Fibroblast of pulmonary artery (primary cell): ENCODE results near the gene CNTFR.

Experiments used
- DNase-seq: peaks from one replicate; pipeline ENCODE4 v3.0.0-alpha.2; 2010; ENCODE audit warnings: low read depth
- H3K4me3 ChIP-seq: replicated peaks from 2 replicates; pipeline ENCODE4 v1.5.1; 2011; ENCODE audit warnings: low read depth, mild to moderate bottlenecking, control low read depth, low read length, moderate library complexity
- TF ChIP-seq, protein P1 (sequence below): IDR thresholded peaks from 2 replicates; pipeline ENCODE4 v1.5.1; 2011; ENCODE audit warnings: mild to moderate bottlenecking, control low read depth, low read length, inconsistent platforms; ENCODE audit errors: missing control alignments

Gene CNTFR

DNA sequence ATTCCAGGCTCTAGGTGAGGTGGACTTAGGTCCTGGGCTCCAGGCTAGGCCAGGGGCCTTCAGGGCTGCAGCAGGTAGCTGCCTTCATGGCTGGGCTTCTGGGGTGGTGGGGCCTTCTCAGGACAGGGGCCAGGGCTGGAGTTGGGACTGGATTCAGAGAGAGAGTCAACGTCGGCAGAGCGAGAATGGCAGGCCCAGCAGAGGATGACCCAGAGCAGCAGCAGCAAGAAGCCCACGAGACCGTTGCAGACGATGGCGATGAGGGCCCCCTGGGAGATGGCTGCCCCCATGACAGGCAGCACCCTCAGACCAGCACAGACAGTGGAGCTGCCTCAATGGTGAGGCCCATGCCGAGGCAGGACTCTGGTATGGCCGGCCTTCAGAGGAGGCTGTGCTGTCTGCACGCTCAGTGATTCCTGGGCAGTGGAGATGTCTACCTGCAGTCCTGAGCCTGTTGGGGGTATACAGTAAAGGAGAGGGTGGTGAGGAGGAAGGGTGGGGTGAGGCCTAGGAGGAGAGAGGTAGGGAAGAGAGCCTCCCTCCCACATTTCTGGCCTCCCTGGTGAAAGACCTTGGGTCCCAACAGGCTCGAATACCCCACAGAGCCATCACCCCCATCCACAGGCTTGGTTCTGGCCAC is 68.0 kb downstream of the CNTFR start:
- DNase-seq, result no peak
- TF ChIP-seq, protein P1, sequence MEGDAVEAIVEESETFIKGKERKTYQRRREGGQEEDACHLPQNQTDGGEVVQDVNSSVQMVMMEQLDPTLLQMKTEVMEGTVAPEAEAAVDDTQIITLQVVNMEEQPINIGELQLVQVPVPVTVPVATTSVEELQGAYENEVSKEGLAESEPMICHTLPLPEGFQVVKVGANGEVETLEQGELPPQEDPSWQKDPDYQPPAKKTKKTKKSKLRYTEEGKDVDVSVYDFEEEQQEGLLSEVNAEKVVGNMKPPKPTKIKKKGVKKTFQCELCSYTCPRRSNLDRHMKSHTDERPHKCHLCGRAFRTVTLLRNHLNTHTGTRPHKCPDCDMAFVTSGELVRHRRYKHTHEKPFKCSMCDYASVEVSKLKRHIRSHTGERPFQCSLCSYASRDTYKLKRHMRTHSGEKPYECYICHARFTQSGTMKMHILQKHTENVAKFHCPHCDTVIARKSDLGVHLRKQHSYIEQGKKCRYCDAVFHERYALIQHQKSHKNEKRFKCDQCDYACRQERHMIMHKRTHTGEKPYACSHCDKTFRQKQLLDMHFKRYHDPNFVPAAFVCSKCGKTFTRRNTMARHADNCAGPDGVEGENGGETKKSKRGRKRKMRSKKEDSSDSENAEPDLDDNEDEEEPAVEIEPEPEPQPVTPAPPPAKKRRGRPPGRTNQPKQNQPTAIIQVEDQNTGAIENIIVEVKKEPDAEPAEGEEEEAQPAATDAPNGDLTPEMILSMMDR, result no peak
- H3K4me3 ChIP-seq, result no peak overlapping the region

DNA sequence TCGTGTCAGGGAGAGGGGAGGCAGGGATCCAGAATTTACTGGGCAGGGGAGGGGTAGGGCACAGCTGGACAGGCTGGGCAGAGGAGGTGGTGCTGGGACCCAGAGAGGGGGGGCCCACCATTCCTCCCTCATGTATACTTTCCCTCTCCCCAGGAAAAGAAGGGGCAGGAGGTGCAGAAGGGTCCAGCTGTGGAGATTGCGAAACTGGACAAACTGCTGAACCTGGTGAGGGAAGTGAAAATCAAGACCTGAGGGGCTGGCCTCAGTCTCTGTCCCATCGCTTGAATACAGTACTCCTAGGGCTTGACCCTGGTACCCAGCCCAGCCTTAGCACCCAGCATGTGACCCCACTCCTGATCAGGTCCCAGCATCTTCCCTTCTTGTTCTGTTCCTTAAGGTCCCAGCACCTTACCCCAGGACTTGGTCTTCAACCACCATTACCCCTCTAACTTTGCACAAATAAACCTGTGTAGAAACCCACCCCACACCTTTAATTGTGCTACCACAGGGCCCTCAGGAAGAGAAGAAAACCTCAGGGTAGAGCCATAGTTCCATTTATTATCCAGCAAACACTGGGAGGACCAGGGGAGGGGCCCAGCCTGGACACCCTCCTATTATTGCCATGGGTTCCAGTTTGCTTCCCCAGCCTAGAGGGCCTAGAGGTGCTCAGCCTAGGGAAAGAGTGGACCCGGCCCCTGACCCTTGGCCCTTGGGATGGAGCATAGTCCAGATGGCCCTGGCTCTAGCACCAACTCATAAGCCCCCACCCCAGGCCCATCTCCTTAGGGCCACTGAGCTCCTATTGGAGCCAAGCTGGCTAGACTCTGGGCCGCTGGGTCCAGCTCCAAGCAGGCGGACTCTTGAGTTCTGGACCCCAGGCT is 68.8 kb downstream of the CNTFR start:
- DNase-seq, result no peak
- H3K4me3 ChIP-seq, result no peak overlapping the region
- TF ChIP-seq, protein P1, result no peak

DNA sequence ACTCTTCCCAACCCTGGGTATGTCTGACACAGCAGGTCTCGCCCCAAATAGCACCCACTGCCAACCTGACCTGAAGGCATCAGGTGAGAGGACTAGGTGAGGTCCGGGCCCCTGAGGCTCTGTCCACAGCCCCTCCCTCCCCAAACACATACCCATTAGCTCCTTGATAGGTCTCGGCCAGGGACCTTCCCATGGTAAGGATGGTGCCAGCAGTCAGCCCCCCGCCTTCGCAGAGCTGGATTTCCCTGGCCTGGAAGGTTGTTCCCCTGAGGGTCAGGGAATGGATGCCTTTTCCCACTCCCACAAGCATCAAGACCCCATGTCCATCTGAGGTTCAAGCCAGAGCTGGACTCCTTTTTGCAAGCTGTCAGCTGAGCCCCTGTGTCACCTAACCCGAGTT is 69.4 kb downstream of the CNTFR start:
- no peak for DNase-seq
- no peak overlapping the region for H3K4me3 ChIP-seq
- TF ChIP-seq, protein P1, result no peak

DNA sequence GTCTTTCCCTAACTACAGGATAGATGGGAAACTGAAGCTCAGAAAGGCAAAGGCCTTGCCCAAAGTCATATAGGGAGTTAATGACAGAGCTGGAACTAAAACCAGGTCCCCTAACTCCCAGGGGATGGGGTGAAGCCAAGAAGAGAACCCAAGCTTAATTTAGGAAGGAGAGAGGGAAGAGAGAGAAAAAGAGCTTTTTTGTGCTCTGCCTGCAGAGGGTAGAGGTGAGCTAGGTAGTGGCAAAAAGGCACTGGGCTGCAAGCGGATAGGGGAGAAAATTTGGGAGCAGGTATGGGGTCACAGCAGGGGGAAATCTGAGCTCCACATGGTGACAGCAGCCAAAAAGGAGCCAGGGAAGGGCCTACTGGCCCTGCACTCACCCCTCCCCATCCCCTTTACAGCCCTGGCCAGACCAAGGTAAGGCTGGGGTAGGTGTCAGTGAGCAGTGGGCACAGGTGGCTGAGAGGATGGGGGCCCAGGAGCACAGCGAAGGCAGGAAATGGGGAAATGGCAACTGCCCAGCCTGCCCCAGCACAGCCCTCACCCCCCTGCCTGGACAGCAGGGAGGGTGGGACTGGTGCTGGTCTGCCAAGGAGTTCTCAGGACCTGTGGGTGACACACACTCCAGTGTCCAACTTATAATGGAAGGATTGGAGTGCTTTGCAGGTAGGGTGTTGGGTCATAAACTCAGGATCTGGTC is 70.1 kb downstream of the CNTFR start:
- H3K4me3 ChIP-seq, result no peak overlapping the region
- no peak for DNase-seq
- TF ChIP-seq, protein P1, result no peak

DNA sequence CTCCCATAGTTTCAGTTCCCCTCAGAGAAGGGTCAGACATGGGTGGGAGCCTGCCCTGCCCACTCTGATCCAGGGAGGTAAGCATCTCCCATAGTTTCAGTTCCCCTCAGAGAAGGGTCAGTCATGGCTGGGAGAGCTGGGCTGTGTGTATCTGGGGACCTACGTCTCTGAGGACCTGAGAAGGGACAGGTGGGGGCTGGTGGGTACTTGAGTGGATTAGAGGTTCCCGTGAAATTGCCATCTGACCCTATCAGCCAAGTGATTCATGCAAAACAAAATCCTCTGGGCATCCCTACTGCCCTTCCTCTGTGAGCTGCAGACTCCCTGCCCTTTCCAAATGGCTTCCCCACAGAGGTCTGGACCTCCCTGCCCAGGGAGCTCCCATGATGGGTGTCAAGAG is 70.6 kb downstream of the CNTFR start:
- H3K4me3 ChIP-seq, result no peak overlapping the region
- TF ChIP-seq, protein P1, result no peak
- DNase-seq, result no peak

DNA sequence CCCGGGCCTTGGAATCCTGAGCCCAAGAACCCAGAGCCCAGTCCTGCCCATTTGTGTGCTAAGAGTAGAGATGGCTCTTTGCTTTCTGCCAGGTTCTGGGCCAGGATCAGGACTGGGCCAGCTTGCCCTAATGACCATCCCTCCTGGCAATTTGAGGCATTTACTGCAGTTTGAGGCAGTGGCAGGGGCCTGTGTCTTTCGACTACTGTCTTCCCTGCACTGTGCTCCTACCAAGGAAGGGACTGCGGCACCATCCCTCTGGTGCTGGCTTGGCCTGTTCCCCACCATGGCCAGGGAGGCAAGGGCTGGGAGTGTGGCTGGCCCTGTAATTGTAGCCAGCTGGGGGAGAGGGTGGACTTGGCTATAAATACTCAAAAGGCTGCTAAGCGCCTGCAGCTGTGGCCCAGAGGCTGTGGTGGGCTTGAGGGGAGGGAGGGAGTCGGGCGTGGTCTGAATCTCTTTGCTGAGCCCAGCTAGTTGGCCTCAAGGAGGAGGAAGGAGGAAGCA is 71.4 kb downstream of the CNTFR start:
- TF ChIP-seq, protein P1, result no peak
- no peak overlapping the region for H3K4me3 ChIP-seq
- DNase-seq, result no peak
